Skeletal muscle cell (primary cell): ENCODE results near the gene LGR5.

Source experiments
- DNase-seq: peaks from one replicate; pipeline ENCODE4 v3.0.0-alpha.2; 2010; ENCODE audit warnings: low read depth
- H3K4me3 ChIP-seq: 2 replicates; pipeline ENCODE4 v1.5.1; 2011; ENCODE audit warnings: low read depth, mild to moderate bottlenecking, control low read depth, low read length, moderate library complexity

The LGR5 gene, protein sequence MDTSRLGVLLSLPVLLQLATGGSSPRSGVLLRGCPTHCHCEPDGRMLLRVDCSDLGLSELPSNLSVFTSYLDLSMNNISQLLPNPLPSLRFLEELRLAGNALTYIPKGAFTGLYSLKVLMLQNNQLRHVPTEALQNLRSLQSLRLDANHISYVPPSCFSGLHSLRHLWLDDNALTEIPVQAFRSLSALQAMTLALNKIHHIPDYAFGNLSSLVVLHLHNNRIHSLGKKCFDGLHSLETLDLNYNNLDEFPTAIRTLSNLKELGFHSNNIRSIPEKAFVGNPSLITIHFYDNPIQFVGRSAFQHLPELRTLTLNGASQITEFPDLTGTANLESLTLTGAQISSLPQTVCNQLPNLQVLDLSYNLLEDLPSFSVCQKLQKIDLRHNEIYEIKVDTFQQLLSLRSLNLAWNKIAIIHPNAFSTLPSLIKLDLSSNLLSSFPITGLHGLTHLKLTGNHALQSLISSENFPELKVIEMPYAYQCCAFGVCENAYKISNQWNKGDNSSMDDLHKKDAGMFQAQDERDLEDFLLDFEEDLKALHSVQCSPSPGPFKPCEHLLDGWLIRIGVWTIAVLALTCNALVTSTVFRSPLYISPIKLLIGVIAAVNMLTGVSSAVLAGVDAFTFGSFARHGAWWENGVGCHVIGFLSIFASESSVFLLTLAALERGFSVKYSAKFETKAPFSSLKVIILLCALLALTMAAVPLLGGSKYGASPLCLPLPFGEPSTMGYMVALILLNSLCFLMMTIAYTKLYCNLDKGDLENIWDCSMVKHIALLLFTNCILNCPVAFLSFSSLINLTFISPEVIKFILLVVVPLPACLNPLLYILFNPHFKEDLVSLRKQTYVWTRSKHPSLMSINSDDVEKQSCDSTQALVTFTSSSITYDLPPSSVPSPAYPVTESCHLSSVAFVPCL

DNA sequence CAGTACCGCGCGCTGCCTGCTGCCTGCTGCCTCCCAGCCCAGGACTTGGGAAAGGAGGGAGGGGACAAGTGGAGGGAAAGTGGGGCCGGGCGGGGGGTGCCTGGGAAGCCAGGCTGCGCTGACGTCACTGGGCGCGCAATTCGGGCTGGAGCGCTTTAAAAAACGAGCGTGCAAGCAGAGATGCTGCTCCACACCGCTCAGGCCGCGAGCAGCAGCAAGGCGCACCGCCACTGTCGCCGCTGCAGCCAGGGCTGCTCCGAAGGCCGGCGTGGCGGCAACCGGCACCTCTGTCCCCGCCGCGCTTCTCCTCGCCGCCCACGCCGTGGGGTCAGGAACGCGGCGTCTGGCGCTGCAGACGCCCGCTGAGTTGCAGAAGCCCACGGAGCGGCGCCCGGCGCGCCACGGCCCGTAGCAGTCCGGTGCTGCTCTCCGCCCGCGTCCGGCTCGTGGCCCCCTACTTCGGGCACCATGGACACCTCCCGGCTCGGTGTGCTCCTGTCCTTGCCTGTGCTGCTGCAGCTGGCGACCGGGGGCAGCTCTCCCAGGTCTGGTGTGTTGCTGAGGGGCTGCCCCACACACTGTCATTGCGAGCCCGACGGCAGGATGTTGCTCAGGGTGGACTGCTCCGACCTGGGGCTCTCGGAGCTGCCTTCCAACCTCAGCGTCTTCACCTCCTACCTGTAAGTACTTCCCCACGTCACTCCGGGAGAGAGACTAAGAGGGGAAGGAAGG is at the start of gene LGR5:
Gene LGR5 (plus strand): TSS at position 186 of the 732 bp plus-strand sequence. CDS start 283 bp downstream, at position 469.
- H3K4me3 ChIP-seq: peak within 1 kb of the TSS; percentile 54
- DNase-seq: no peak

- peak; percentile 41 for DNase-seq
- H3K4me3 ChIP-seq: no peak overlapping the region
Measured at GRCh38 chr12:71392521-71393145, 47.0 kb upstream of the LGR5 start.

DNA sequence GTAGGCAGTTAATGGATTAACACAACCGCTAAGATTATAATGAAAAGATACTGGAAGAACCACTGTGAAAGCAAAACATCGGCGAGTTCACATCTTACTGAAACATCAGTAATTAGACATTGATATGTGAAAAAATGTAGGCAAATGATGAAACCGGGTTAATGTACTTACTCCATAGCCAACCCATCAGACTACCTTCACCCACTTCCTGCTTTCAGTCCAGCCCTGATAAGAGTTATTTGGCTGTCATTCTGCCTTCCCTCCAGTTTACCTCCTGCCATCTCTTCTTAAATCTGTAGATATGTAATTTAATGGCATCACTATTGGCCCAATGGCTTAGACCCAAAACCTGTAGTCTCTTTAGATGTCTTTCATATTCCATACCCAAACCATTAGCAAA is 46.0 kb upstream of the LGR5 start:
- H3K4me3 ChIP-seq: no peak overlapping the region
- DNase-seq: no peak

GRCh38 chr12:71397433-71397954 is 42.1 kb upstream of the LGR5 start:
- H3K4me3 ChIP-seq: no peak overlapping the region
- no peak for DNase-seq

- DNase-seq: no peak
- H3K4me3 ChIP-seq: no peak overlapping the region
Measured at GRCh38 chr12:71399197-71399596, 40.4 kb upstream of the LGR5 start.

- no peak for DNase-seq
Measured at GRCh38 chr12:71400481-71400880, 39.1 kb upstream of the LGR5 start.

DNA sequence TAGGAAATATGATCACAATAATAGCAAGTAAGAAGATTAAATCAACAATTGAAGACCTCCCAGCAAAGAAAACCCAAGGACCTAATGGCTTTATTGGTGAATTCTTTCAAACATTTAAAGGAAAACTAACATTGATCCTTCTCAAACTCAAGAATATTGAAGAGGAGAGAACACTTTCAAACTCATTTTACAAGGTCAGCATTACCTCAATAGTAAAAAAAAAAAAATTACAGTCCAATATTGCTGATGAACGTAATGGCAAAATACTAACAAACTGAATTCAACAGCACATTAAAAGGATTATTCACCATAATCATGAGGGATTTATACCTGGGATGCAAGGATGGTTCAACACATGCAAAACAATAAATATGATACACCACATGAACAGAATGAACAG is 33.7 kb upstream of the LGR5 start:
- no peak for DNase-seq
- H3K4me3 ChIP-seq: no peak overlapping the region

More at GRCh38 chr12:71400481-71400880, 39.1 kb upstream of the LGR5 start:
- no peak overlapping the region for H3K4me3 ChIP-seq

- no peak for DNase-seq
- no peak overlapping the region for H3K4me3 ChIP-seq
Measured at GRCh38 chr12:71407732-71408131, 31.9 kb upstream of the LGR5 start.

GRCh38 chr12:71410844-71411243 is 28.8 kb upstream of the LGR5 start:
- DNase-seq: no peak
- H3K4me3 ChIP-seq: no peak overlapping the region

DNA sequence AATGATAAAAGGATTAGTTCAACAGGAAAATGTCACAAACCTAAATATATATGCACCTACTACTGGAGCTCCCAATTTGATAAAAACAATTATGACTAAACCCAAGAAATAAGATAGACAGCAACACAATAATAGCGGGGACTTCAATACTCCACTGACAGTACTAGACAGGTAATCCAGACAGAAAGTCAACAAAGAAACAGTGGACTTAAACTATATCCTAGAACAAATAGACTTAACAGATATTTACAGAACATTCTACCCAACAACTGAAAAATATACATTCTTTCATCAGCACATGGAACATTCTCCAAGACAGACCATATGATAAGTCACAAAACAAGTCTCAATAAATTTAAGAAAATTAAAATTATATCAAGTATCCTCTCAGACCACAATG is 28.0 kb upstream of the LGR5 start:
- H3K4me3 ChIP-seq: no peak overlapping the region
- DNase-seq: no peak

GRCh38 chr12:71415336-71416231 is 24.0 kb upstream of the LGR5 start:
- no peak overlapping the region for H3K4me3 ChIP-seq
- DNase-seq: no peak

- DNase-seq: no peak
- no peak overlapping the region for H3K4me3 ChIP-seq
Measured at GRCh38 chr12:71417181-71417580, 22.4 kb upstream of the LGR5 start.

DNA sequence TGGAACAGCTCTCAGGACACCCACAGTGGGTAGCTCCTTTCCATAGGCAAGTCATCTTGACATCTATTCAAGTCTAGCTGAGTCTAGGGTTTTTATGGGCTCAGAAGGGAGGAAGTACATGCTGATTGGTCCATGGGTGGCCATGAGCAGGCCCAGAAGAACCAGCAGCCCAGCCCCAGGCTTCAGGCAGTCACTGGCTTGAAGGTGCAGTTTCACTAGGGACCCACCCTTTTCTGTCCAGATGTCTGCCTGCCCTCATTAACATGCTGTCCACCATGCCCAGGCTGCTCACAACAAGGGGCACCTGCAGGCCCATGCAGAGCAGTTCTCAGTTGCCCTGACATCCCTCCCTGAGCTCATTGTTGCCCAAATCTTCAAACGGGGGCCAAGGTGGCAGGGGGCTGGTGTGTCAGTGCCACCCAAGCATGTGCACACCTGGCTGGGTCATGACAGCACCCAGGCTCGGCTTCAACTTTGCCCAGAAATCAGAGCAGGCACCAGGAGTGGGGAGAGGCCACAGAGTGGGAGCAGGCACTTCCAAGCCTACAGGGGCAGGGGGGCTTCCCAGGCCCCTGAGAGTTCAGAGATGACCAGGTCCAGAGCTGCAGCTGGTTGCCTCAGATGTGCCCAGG is 18.7 kb upstream of the LGR5 start:
- DNase-seq: no peak
- H3K4me3 ChIP-seq: no peak overlapping the region

DNA sequence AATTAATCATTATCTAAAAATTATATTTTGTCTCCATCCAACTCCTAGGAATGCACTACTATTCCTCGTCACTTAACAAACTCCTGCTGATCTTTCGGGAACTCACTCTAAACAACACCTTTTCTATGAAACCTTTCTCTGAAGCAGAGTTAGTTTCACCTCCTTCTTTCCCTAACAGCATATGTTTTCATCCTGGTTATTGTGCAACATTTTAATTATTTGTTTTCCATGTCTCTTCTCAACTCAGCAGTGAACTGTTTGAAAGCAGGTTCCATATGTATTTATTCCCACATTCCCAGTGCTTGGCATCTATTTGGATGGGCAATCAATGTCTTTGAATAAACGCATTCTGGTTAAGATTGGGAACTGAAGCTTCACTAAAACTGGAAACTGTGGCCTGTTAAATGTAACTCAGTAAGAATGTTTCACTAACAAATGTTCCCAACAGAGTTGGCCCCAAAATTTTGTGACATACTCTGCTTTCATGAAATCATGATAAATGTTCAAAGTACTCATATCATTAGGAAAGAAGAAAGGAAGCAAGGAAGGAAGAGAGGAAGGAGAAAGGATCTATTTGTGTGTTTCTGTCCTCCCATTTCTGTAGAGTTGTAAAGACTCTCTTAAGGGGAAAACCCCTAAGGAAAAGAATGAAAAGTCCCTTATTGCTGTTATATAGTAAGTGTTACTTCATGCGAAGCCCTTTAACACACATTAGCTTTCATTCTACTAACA is 13.9 kb upstream of the LGR5 start:
- no peak overlapping the region for H3K4me3 ChIP-seq
- no peak for DNase-seq

GRCh38 chr12:71426300-71427047 is 13.1 kb upstream of the LGR5 start:
- no peak for DNase-seq
- no peak overlapping the region for H3K4me3 ChIP-seq

DNA sequence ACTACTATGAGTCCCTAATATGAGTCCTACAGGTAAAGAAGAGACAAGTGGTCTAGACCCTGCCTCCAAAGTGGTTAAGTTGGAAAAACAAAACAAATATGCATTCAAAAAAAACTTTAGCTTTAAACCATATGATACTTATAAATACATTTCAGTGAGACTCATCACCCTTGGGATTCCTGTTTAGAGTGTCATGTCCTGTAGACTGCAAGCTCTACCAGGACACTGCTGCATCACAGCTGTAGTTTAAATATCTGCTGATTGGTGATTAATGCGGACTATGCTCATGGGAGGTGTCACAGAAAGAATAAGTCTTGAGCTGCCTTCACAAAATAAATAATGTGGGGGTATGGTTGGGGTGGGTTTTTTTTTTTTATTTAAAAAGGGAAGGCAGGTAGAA is 8.8 kb upstream of the LGR5 start:
- H3K4me3 ChIP-seq: no peak overlapping the region
- DNase-seq: peak; percentile 21
